ENCODE results near the gene TEX264.

DNA sequence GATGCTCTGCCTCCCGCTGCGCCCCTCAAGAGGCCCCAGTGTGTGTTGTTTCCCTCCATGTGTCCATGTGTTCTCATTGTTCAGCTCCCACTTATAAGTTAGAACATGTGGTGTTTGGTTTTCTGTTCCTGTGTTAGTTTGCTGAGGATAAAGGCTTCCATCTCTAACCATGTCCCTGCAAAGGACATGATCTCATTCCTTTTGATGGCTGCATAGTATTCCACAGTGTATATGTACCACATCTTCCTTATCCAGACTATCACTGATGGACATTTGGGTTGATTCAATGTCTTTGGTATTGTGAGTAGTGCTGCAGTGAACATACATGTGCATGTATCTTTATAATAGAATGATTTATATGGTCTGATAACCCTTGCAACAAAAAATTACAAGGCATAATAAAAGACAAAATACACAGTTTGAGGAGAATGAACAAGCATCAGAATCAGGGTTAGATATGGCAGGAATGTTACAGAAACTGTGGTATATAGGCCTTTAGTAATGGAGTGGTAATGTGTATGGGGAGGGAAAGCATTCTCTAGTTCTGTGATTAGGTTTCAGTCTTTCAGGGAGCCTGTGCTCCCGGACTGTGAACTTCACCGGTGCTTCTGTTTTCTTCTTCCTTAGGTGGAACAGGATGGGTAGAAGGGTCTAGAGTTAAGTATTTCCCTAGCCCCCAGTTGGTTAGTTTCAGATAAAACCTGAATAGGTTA is 63.0 kb downstream of the TEX264 start:
- no peak for TF ChIP-seq YY1 (IDR thresholded peaks at IDR 0.05; ENCODE audit: insufficient read depth, insufficient read length)
- no peak for TF ChIP-seq ZNF274 (IDR thresholded peaks at IDR 0.05; ENCODE audit: low read depth, low read length)
